GM10266 (cell line): ENCODE data around the gene FMNL3.

Experiments
- DNase-seq: peaks from one replicate; pipeline ENCODE4 v3.0.0; 2012; ENCODE audit errors: extremely low spot score
- CTCF ChIP-seq: IDR thresholded peaks from 2 replicates; pipeline ENCODE4 v1.5.1; 2012; ENCODE audit warnings: mild to moderate bottlenecking, low read depth; ENCODE audit not compliant: control insufficient read depth, insufficient read depth; ENCODE audit errors: missing control alignments

FMNL3 gene

GRCh38 chr12:49707128-49707811, at the start of gene FMNL3:
Gene FMNL3 (minus strand): TSS chr12:49707405. CDS start chr12:49707180, 225 bp downstream.
- peak; percentile 99 for DNase-seq

DNA sequence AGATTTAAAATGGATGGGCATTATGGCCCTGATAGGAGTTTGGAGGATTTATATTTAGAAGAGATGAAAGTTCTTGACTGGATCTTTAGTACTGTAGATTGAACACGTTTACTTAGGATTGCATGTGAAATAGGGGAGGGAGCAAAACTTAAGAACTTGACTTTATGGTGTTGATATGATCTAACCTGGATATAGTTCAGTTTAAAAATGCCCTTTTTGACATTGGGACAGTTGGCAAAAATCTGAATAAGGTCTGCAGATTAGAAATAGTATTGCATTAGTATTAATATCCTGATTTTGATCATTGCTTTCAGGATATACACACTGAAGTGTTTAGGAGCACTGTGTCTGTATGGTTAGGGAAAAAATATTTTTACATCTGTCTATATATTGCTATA, 43.8 kb upstream of the FMNL3 start:
- no peak for DNase-seq
- no peak for TF ChIP-seq CTCF

More at GRCh38 chr12:49707128-49707811, at the start of gene FMNL3:
- TF ChIP-seq CTCF, result peak; percentile 92

GRCh38 chr12:49750027-49750995, 43.1 kb upstream of the FMNL3 start:
- no peak for DNase-seq
- peak; percentile 16 for TF ChIP-seq CTCF

GRCh38 chr12:49748800-49749199, 41.6 kb upstream of the FMNL3 start:
- DNase-seq, result no peak
- no peak for TF ChIP-seq CTCF

DNA sequence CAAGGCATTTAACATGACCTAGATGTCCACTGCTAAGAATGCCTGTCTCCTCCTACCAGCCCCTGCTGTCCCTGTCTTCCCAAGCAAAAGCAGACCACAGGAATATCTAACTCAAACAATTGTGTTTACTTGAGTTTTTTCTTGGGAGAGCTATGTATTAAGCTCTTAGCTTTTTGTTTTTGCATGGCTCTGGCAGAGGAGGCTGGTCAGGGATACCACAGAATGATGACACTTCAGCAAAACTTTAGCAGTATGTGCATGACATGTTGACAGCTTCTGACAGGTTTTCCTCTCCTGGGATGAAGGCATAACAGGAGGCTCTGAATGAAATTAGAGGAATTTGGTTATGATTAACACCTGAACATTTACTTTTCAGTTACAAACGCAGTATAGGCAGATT, 41.1 kb upstream of the FMNL3 start:
- DNase-seq, result no peak

DNA sequence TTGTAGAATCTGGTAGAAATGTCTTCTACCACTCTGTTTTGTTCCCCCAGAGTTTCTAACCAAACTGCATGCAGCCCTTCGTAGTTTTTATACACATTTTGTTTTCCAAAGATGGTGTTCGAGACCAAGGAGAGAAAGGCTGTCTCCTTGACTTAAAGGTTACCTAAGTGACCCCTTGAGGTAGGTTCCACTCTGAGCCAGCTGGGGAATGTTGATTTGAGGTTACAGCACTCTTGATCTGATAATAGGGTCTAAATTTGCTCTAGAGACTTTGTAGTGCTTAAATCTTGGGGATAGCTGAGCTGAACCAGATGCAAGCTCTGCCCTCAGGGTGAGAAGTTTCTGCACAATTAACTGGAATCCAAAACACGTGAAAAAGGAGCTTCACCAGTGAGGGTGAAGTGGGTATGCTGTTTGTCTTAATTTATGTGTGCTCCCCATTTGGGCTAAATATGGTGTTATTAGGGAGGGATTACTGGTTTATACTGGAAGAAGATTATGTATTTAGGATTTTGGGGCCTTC, 37.2 kb upstream of the FMNL3 start:
- no peak for DNase-seq
- TF ChIP-seq CTCF, result no peak

More for the DNA sequence above, 41.1 kb upstream of the FMNL3 start:
- no peak for TF ChIP-seq CTCF
